OCI-LY7 (cell line): ENCODE results near the gene SBF2.

Source experiments
- EZH2phosphoT487 ChIP-seq: fragments of 200-600 bp; sonication (generic); IDR thresholded peaks from 2 replicates; pipeline ENCODE4 v1.6.1; 2018; ENCODE audit warnings: low read depth, borderline replicate concordance, mild to moderate bottlenecking, mixed run types, antibody characterized with exemption, low read length, moderate library complexity, mixed read lengths
- TF ChIP-seq, protein P1 (sequence below): fragments of 200-600 bp; sonication (generic); conservative IDR thresholded peaks from 2 replicates; pipeline ENCODE4 v1.5.1; 2014; ENCODE audit warnings: mild to moderate bottlenecking, antibody characterized with exemption, low read length, moderate library complexity, mixed read lengths

DNA sequence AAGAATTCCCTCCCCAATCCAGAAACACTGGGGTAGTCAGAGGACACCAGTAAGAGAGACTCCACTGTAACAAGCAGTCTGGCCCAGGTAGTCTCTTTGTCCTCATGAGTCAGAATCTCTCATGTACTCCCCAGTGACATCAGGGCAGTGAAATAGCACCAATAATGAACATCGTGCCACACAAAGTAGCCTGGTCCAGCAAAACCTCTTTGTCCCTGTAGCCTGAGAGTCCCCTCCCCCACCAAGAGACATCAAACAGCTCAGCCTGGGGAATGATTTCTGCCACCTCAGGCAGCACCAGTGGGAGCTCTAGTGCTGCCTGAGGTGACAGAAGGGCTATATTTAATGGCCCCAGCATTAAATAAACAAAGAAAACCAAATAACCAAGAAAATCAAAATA is 88.1 kb downstream of the SBF2 start:
- TF ChIP-seq, protein P1, sequence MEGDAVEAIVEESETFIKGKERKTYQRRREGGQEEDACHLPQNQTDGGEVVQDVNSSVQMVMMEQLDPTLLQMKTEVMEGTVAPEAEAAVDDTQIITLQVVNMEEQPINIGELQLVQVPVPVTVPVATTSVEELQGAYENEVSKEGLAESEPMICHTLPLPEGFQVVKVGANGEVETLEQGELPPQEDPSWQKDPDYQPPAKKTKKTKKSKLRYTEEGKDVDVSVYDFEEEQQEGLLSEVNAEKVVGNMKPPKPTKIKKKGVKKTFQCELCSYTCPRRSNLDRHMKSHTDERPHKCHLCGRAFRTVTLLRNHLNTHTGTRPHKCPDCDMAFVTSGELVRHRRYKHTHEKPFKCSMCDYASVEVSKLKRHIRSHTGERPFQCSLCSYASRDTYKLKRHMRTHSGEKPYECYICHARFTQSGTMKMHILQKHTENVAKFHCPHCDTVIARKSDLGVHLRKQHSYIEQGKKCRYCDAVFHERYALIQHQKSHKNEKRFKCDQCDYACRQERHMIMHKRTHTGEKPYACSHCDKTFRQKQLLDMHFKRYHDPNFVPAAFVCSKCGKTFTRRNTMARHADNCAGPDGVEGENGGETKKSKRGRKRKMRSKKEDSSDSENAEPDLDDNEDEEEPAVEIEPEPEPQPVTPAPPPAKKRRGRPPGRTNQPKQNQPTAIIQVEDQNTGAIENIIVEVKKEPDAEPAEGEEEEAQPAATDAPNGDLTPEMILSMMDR, result no peak
- no peak for TF ChIP-seq EZH2phosphoT487
